Neural cell (in vitro differentiated cells): ENCODE results near the gene MID1. TPM values are rescaled to one million over a fixed set of nuclear protein-coding genes. Genes with fewer than 3 reads are reported as not detected.

ENCODE experiments used
- H2AFZ ChIP-seq: fragments of 200-600, 300-800 bp; sonication (generic), shearing (Covaris generic); 2 replicates; pipeline ENCODE4 v1.6.0; 2014; ENCODE audit warnings: low read depth, mild to moderate bottlenecking, antibody characterized with exemption, low read length, moderate library complexity
- H3F3A ChIP-seq: fragments of 200-600 bp; shearing (Covaris generic); 2 replicates; pipeline ENCODE4 v1.6.1; 2016; ENCODE audit warnings: mild to moderate bottlenecking, moderate library complexity, mixed read lengths, antibody characterized with exemption, low read length; ENCODE audit not compliant: insufficient read depth, poor library complexity, severe bottlenecking
- H3K27ac ChIP-seq: fragments of 200-600, 300-800 bp; sonication (generic), shearing (Covaris generic); 2 replicates; pipeline ENCODE4 v1.5.1; 2014; ENCODE audit warnings: mild to moderate bottlenecking, low read length, moderate library complexity
- H3K27me3 ChIP-seq: fragments of 300-800, 200-600 bp; sonication (generic), shearing (Covaris generic); 2 replicates; pipeline ENCODE4 v1.6.0; 2014; ENCODE audit warnings: mild to moderate bottlenecking, low read depth, low read length, moderate library complexity; ENCODE audit not compliant: insufficient read depth
- H3K36me3 ChIP-seq: fragments of 300-800, 200-600 bp; sonication (generic), shearing (Covaris generic); 2 replicates; pipeline ENCODE4 v1.5.1; 2014; ENCODE audit warnings: mild to moderate bottlenecking, antibody characterized with exemption, low read length, moderate library complexity; ENCODE audit not compliant: insufficient read depth
- H3K4me2 ChIP-seq: fragments of 300-800, 200-600 bp; sonication (generic), shearing (Covaris generic); 2 replicates; pipeline ENCODE4 v1.6.0; 2014; ENCODE audit warnings: mild to moderate bottlenecking, low read length
- H3K4me3 ChIP-seq: fragments of 300-800, 200-600 bp; sonication (generic), shearing (Covaris generic); 2 replicates; pipeline ENCODE4 v1.5.1; 2014; ENCODE audit warnings: mild to moderate bottlenecking, low read length, moderate library complexity
- H3K79me2 ChIP-seq: fragments of 200-600 bp; shearing (Covaris generic); replicated peaks from 2 replicates; pipeline ENCODE4 v1.6.0; 2014; ENCODE audit warnings: mild to moderate bottlenecking, low read length, moderate library complexity; ENCODE audit not compliant: insufficient read depth
- H3K9ac ChIP-seq: fragments of 300-800, 200-600 bp; sonication (generic), shearing (Covaris generic); 2 replicates; pipeline ENCODE4 v1.6.1; 2016; ENCODE audit warnings: mild to moderate bottlenecking, low read length, mixed read lengths
- H3K9me2 ChIP-seq: fragments of 200-600 bp; shearing (Covaris generic); 2 replicates; pipeline ENCODE4 v1.6.1; 2016; ENCODE audit warnings: mild to moderate bottlenecking, low read length, mixed read lengths; ENCODE audit not compliant: insufficient read depth
- H3K9me3 ChIP-seq: fragments of 200-600, 300-800 bp; sonication (generic), shearing (Covaris generic); 2 replicates; pipeline ENCODE4 v1.6.1; 2016; ENCODE audit warnings: mild to moderate bottlenecking, mixed run types, low read length, moderate library complexity, mixed read lengths
- H4K20me1 ChIP-seq: fragments of 200-600 bp; shearing (Covaris generic); 2 replicates; pipeline ENCODE4 v1.6.1; 2016; ENCODE audit warnings: mild to moderate bottlenecking, mixed run types; ENCODE audit not compliant: insufficient read depth
- EP300 ChIP-seq: fragments of 450-650 bp; conservative IDR thresholded peaks from 2 replicates; pipeline ENCODE4 v1.6.1; 2014; ENCODE audit warnings: antibody characterized with exemption, mild to moderate bottlenecking, moderate library complexity; ENCODE audit not compliant: poor library complexity, severe bottlenecking
- EZH2 ChIP-seq: fragments of 200-600, 300-800 bp; shearing (Covaris generic), sonication (generic); IDR thresholded peaks from 2 replicates; pipeline ENCODE4 v1.6.1; 2014; ENCODE audit warnings: antibody characterized with exemption, low read length, borderline replicate concordance, mild to moderate bottlenecking; ENCODE audit not compliant: insufficient read depth, poor library complexity, severe bottlenecking
- MXI1 ChIP-seq: fragments of 450-650 bp; conservative IDR thresholded peaks from 2 replicates; pipeline ENCODE4 v1.6.1; 2014; ENCODE audit warnings: antibody characterized with exemption, mild to moderate bottlenecking; ENCODE audit not compliant: poor library complexity, severe bottlenecking
- POLR2AphosphoS5 ChIP-seq: IDR thresholded peaks from 2 replicates; pipeline ENCODE4 v1.6.1; 2012
- RAD21 ChIP-seq: fragments of 450-650 bp; conservative IDR thresholded peaks from 2 replicates; pipeline ENCODE4 v1.6.1; 2014; ENCODE audit warnings: antibody characterized with exemption, mild to moderate bottlenecking, moderate library complexity
- SMC3 ChIP-seq: fragments of 450-650 bp; conservative IDR thresholded peaks from 2 replicates; pipeline ENCODE4 v1.6.1; 2014; ENCODE audit warnings: antibody characterized with exemption, mild to moderate bottlenecking, moderate library complexity; ENCODE audit not compliant: poor library complexity
- TAF1 ChIP-seq: IDR thresholded peaks from 2 replicates; pipeline ENCODE4 v1.6.1; 2012; ENCODE audit warnings: low read depth
- polyA minus RNA-seq: library from RNA; depleted of rRNA, polyadenylated mRNA; stranded (reverse); fragments of >200 nt; gene quantifications from 2 replicates; pipeline ENCODE4 v1.2.3, GENCODE V29; 2014
- polyA plus RNA-seq: library from polyadenylated mRNA; depleted of rRNA; stranded (reverse); fragments of >200 nt; gene quantifications from 2 replicates; pipeline ENCODE4 v1.2.3, GENCODE V29; 2014
- TF ChIP-seq, protein P1 (sequence below): IDR thresholded peaks from 2 replicates; pipeline ENCODE4 v1.6.1; 2012; ENCODE audit warnings: borderline replicate concordance
- TF ChIP-seq, protein P2 (sequence below): fragments of 450-650 bp; IDR thresholded peaks from 2 replicates; pipeline ENCODE4 v1.5.1; 2014; ENCODE audit warnings: antibody characterized with exemption, mild to moderate bottlenecking, moderate library complexity; ENCODE audit not compliant: poor library complexity, severe bottlenecking

MID1 gene, protein sequence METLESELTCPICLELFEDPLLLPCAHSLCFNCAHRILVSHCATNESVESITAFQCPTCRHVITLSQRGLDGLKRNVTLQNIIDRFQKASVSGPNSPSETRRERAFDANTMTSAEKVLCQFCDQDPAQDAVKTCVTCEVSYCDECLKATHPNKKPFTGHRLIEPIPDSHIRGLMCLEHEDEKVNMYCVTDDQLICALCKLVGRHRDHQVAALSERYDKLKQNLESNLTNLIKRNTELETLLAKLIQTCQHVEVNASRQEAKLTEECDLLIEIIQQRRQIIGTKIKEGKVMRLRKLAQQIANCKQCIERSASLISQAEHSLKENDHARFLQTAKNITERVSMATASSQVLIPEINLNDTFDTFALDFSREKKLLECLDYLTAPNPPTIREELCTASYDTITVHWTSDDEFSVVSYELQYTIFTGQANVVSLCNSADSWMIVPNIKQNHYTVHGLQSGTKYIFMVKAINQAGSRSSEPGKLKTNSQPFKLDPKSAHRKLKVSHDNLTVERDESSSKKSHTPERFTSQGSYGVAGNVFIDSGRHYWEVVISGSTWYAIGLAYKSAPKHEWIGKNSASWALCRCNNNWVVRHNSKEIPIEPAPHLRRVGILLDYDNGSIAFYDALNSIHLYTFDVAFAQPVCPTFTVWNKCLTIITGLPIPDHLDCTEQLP
- polyA plus RNA-seq (16.6 and 17.6 TPM in 2 replicates), polyA minus RNA-seq (51.1 and 58.7 TPM in 2 replicates)

- Histone ChIP-seq H3K9me2 (no peaks in the 10 kb centered on the region), H3K27ac (peak within 1 kb of the TSS; percentile 57), H4K20me1 (no peaks in the 10 kb centered on the region), H3K79me2 (peaks cover 30% of the 10 kb centered on the region), H3K27me3 (no peaks in the 10 kb centered on the region), H2AFZ (no peak within 1 kb of the TSS), H3K4me2 (peak within 1 kb of the TSS; percentile 51), H3K9ac (peak within 1 kb of the TSS; percentile 65), H3K4me3 (peak within 1 kb of the TSS; percentile 76), H3K9me3 (no peaks in the 10 kb centered on the region), H3F3A (no peaks in the 10 kb centered on the region), H3K36me3 (no peaks in the 10 kb centered on the region)
- peak; percentile 23 for TF ChIP-seq EP300
- peak; percentile 43 for TF ChIP-seq SMC3
- no peak for TF ChIP-seq EZH2
- TF ChIP-seq POLR2AphosphoS5 = peak; percentile 58
- TF ChIP-seq, protein P1, sequence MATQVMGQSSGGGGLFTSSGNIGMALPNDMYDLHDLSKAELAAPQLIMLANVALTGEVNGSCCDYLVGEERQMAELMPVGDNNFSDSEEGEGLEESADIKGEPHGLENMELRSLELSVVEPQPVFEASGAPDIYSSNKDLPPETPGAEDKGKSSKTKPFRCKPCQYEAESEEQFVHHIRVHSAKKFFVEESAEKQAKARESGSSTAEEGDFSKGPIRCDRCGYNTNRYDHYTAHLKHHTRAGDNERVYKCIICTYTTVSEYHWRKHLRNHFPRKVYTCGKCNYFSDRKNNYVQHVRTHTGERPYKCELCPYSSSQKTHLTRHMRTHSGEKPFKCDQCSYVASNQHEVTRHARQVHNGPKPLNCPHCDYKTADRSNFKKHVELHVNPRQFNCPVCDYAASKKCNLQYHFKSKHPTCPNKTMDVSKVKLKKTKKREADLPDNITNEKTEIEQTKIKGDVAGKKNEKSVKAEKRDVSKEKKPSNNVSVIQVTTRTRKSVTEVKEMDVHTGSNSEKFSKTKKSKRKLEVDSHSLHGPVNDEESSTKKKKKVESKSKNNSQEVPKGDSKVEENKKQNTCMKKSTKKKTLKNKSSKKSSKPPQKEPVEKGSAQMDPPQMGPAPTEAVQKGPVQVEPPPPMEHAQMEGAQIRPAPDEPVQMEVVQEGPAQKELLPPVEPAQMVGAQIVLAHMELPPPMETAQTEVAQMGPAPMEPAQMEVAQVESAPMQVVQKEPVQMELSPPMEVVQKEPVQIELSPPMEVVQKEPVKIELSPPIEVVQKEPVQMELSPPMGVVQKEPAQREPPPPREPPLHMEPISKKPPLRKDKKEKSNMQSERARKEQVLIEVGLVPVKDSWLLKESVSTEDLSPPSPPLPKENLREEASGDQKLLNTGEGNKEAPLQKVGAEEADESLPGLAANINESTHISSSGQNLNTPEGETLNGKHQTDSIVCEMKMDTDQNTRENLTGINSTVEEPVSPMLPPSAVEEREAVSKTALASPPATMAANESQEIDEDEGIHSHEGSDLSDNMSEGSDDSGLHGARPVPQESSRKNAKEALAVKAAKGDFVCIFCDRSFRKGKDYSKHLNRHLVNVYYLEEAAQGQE = peak; percentile 29
- peak; percentile 23 for TF ChIP-seq RAD21
- no peak for TF ChIP-seq TAF1
- TF ChIP-seq MXI1 = peak; percentile 82
- TF ChIP-seq, protein P2, sequence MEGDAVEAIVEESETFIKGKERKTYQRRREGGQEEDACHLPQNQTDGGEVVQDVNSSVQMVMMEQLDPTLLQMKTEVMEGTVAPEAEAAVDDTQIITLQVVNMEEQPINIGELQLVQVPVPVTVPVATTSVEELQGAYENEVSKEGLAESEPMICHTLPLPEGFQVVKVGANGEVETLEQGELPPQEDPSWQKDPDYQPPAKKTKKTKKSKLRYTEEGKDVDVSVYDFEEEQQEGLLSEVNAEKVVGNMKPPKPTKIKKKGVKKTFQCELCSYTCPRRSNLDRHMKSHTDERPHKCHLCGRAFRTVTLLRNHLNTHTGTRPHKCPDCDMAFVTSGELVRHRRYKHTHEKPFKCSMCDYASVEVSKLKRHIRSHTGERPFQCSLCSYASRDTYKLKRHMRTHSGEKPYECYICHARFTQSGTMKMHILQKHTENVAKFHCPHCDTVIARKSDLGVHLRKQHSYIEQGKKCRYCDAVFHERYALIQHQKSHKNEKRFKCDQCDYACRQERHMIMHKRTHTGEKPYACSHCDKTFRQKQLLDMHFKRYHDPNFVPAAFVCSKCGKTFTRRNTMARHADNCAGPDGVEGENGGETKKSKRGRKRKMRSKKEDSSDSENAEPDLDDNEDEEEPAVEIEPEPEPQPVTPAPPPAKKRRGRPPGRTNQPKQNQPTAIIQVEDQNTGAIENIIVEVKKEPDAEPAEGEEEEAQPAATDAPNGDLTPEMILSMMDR = no peak
Observed at GRCh38 chrX:10620121-10620699, at the start of gene MID1. Gene MID1, minus strand, starts transcription at chrX:10620585. Its CDS starts 53,038 bp downstream, at chrX:10567547.

GRCh38 chrX:10667143-10667542 lies 46.8 kb upstream of the MID1 start:
- H3K9ac ChIP-seq = no peak overlapping the region
- H3K79me2 ChIP-seq = no peaks in the 10 kb centered on the region
- H3F3A ChIP-seq = no peaks in the 10 kb centered on the region
- H4K20me1 ChIP-seq = no peaks in the 10 kb centered on the region
- no peak overlapping the region for H2AFZ ChIP-seq
- H3K4me3 ChIP-seq = no peak overlapping the region
- no peaks in the 10 kb centered on the region for H3K9me3 ChIP-seq
- H3K9me2 ChIP-seq = no peaks in the 10 kb centered on the region
- H3K27ac ChIP-seq = no peak overlapping the region
- H3K4me2 ChIP-seq = no peak overlapping the region
- no peaks in the 10 kb centered on the region for H3K27me3 ChIP-seq
- TF ChIP-seq POLR2AphosphoS5 (no peak), RAD21 (no peak), EP300 (no peak), TAF1 (no peak), SMC3 (no peak), EZH2 (no peak), MXI1 (no peak)
- TF ChIP-seq, protein P1 = no peak
- TF ChIP-seq, protein P2 = no peak
- H3K36me3 ChIP-seq = no peaks in the 10 kb centered on the region
